MV-4-11 (cell line): ENCODE results near the gene NLRP11.
A peak's percentile ranks its signal among the peaks of the same experiment; 100 is the strongest.

Experiments
- DNase-seq: peaks from one replicate; lab custom pipeline; 2025; lab: John Stamatoyannopoulos, UW

NLRP11 gene

DNA sequence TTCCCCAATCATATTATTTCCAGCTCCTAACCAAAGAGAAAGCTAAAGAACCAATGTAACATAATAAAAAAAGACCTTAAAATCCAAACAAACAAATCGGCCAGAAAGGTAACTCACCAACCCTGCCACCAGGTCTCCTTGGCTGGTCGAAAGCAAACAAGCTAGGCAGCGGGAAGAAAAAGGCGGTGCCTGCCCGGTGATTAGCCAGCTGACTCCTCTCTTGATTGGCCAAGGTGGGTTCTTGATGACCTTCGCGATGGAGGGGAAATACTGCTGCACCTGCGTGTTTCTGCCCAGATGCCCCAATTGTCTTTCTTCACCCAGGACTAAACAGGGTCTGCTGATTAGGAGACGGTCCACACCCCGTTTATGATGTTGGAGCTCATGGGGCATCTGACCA is at the start of gene NLRP11:
TSS of gene NLRP11 (minus strand) at position 154 of the 400 bp plus-strand sequence. CDS start 13,825 bp downstream, outside the sequence.
- no peak for DNase-seq

DNA sequence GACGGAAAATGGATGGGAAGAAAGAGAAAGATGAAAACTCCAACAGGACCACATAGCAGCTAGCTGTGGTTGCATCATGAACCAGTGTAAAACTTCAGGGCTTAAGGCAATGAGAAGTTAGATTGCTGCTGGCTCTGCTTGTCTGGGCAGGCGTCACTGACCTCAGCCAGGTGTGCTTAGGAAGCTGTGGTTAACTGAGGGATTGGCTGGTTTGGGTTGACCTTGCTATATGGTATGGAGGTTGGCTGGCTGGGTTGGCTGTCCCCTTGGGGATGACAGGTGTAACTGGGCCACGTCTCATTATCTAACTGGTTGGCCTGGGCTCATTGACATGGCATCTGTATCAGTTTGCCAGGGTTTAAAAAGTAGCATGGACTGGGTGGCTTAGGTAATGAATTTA is 45.4 kb upstream of the NLRP11 start:
- DNase-seq = no peak

DNA sequence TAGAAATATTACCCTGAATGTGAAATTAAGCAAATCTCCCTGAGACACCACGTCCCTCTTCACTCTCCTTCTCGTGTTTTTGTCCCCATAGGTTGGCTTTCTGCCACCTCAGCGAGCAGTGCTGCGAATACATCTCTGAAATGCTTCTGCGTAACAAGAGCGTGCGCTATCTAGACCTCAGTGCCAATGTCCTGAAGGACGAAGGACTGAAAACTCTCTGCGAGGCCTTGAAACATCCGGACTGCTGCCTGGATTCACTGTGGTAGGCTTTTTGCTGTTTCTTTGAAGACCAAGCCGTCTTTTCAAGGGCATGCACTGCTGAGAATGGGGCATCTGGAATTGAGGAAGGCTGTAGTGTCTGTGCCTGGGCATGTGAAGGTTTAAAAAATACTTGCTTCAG is 38.9 kb upstream of the NLRP11 start:
- no peak for DNase-seq

DNA sequence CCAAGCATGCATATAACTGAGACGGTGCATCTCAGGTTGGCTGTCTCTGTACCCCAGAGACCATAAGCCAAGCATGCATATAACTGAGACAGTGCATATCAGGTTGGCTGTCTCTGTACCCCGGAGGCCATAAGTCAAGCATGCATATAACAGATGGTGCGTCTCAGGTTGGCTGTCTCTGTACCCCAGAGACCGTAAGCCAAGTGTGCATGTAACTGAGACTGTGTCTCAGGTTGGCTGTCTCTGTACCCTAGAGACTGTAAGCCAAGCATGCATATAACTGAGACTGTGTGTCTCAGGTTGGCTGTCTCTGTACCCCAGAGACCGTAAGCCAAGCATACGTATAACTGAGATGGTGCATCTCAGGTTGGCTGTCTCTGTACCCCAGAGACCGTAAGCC is 35.3 kb upstream of the NLRP11 start:
- DNase-seq = no peak

DNA sequence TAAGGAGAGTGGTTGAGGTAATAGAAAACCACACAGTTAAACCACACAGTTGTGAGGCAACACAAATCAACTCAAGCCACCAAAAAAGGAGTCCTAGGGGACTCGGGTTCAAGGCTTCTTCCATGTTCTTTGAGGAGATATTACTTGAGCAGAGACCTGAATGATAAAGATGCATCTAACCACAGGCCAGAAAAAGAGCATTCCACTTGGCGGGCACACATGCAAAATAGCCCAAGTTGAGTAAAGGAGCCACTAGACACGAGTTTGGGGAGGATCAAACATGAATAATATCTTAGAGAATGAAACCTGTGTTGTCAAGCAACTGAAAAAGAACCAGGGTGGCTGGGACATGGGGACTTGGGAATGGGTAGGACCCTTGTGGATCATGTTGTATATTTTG is 34.7 kb upstream of the NLRP11 start:
- no peak for DNase-seq

DNA sequence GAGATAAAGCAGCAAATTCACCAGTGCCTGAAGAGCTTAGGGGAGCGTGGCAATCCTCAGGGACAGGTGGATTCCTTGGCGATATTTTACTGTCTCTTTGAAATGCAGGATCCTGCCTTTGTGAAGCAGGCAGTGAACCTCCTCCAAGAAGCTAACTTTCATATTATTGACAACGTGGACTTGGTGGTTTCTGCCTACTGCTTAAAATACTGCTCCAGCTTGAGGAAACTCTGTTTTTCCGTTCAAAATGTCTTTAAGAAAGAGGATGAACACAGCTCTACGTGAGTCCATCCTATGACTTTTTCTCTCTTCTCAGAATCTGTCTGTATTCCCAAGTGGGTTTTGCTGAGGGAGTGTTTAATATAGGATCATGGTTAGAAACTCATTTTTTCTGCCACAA is 27.2 kb upstream of the NLRP11 start:
- DNase-seq = no peak

DNA sequence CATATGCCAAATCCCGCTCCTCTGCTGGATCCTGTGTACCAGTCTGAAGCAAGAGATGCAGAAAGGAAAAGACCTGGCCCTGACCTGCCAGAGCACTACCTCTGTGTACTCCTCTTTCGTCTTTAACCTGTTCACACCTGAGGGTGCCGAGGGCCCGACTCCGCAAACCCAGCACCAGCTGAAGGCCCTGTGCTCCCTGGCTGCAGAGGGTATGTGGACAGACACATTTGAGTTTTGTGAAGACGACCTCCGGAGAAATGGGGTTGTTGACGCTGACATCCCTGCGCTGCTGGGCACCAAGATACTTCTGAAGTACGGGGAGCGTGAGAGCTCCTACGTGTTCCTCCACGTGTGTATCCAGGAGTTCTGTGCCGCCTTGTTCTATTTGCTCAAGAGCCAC is 26.6 kb upstream of the NLRP11 start:
- DNase-seq = no peak

DNA sequence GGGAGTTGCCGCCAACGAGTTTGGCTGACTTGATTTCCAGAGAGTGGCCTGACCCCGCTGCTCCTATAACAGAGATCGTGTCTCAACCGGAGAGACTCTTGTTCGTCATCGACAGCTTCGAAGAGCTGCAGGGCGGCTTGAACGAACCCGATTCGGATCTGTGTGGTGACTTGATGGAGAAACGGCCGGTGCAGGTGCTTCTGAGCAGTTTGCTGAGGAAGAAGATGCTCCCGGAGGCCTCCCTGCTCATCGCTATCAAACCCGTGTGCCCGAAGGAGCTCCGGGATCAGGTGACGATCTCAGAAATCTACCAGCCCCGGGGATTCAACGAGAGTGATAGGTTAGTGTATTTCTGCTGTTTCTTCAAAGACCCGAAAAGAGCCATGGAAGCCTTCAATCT is 26.2 kb upstream of the NLRP11 start:
- DNase-seq = no peak

DNA sequence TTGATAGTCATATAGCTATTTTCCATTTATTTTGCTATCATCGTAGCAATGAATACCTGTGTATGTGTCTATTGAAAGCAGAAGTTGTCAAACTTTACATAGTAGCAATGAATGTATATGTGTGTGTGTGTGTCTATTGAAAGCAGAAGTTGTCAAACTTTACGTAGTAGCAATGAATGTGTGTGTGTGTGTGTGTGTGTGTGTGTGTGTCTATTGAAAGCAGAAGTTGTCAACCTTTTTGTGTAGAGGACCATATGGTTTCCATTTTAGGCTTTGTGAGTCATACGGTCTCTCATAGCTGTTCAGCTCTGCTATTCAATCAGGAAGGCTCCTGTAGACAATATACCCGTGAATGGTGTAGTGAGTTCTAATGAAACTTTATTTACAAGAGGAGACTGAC is 25.4 kb upstream of the NLRP11 start:
- DNase-seq = peak; percentile 99

DNA sequence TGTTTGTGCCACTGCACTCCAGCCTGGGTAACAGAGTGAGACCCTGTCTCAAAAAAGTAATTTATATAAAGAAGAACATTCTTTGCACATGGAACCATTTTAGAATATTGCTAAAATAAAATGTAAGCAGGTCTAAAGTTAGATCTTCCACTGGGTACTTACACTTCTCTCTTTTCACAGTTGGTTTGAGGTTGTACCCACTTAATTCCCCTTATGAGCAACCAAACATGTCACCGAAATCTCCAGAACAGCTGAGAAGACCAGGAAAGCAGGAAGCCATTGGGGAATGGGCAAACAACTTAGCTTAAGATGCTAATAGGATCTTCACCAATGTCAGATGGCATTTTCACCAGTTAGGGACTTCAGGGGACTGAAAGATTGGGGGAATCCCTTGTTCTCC is 23.4 kb upstream of the NLRP11 start:
- DNase-seq = peak; percentile 83

DNA sequence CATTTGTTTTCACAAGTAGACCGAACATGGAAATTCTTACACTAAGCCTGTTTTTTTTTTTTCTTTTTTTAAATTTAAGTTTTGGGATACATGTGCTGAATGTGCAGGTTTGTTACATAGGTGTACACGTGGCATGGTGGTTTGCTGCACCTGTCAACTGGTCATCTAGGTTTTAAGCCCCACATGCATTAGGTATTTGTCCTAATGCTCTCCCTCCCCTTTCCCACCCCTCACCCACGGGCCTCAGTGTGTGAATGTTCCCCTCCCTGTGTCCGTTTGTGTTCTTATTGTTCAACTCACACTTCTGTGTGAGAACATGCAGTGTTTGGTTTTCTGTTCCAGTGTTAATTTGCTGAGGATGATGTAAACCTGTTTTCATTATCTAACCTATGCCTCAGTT is 7.1 kb upstream of the NLRP11 start:
- no peak for DNase-seq

DNA sequence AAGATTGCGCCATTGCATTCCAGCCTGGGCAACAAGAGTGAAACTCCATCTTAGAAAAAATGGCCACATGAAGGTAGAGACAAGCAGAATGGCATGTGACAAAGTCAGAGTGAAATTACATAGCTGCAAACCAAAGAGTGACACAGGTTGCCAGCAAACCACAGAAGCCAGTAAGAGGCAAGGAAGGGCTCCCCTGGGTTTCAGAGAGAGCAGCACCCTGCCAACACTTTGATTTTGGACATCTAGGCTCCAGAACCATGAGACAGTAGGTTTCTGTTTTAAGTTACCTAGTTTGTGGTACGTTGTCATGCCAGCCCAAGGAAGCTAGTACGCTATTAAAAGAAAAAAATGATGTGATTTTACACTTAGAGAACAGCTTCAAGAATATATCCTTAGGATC is 6.5 kb upstream of the NLRP11 start:
- DNase-seq = no peak

DNA sequence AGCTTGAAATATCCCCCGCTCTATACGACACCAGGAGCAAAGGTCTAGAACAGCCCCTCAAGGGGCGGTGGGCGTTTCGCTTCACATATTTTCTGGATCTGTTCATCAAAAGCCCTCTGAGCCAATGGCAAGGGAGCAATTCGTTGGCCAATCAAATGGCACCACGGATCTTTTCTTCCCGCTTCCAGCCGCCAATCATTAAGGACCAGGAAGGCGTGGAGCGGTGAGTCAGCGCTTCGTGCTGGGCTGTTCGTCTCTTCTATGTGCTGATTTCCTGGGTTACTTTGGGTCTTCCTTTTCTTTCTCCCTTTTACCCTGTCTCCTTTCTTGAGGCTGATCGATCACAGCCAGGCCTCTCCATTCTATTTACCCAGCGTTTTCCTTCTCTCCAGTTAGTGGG is 4.5 kb upstream of the NLRP11 start, which contains the start of gene NLRP4:
TSS of gene NLRP4 (plus strand) at position 201 of the 400 bp plus-strand sequence. CDS start 15,541 bp downstream, outside the sequence.
- no peak for DNase-seq

DNA sequence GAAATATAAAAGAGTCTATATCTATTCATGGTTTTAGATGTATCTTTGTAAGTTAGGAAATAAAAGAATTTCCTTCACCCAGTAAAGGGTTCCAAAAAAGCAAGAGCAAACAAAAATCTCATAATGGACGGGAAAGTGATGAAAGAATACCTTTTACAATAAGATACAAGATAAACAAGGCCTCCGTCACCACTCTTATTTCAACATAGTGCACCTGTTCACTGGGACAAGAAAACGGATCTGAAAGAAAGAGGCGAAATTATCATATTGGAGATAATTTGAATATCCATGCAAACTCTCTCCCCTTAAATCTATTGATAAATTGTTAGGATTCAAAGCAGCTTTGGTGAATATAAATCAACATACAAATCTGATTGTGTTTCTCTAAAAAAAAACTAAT is 877 bp upstream of the NLRP11 start:
- no peak for DNase-seq

DNA sequence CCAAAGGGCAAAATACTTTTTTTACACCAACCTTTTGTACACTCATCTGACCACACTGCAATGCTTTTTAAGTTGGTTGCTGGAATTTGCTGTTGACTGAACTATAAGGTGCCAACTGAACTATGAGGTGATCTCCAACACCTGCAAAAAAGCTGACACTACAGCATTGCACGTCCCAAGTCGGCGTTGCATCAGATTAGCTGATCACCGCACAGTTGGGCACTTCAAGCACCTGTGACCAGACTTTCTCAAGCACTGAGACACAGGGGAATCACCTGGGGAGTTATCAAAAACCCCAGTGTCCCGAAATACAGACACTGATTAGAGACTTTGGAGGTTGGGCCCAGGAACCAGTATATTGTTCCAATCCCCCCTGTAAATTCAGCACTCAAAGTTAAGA is 1.1 kb downstream of the NLRP11 start:
- no peak for DNase-seq

DNA sequence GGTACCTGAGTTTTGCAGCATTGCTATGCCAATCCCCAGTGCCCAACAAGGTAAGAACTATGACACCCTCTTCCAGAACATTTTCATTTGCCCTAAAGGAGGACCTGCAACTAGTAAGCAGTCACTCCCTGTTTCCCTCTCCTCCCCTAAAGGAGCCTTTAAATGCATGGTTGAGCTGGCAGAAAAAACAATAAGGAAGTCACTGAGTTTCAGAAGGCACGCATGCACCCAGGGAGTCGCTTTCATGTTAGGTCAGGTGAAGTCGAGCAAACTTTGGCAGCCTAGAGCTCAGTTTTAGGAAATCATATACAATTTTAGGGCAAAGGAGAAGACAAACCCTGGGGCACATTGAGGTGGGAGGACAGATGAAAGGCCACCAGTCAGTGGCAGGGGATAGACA is 11.8 kb downstream of the NLRP11 start:
- peak; percentile 46 for DNase-seq

DNA sequence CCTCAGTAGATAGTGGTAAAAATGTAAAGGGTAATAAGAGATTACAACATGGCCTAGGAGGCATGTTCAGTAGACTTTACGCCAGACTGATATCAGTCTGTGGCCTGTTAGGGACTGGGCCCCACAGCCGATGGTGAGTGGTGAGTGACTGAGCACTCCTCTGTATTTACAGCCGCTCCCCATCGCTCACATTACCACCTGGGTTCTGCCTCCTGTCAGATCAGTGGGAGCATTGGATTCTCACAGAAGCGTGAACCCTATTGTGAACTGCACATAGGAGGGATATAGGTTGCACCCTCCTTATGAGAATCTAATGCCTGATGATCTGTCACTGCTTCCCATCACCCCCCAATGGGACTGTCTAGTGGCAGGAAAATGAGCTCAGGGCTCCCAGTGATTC is 17.9 kb downstream of the NLRP11 start:
- DNase-seq = no peak

DNA sequence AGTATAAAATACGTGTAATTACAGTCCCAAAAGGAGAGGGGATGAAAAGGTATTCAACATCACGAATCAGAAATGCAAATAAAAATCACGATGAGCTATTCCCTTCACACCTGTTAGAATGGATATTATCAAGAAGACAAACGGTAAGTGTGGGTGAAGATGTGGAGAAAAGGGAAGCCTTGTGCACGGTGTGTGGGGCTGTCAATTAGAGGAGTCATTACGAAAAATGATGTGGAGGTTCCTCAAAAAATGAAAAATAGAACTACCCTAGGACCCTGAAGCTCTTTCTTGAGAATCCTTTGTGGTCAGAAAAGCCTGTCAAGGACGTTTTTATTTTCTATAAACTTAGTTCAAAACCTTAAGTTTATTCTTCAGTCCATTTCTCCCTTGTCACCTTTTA is 19.4 kb downstream of the NLRP11 start:
- DNase-seq = no peak

DNA sequence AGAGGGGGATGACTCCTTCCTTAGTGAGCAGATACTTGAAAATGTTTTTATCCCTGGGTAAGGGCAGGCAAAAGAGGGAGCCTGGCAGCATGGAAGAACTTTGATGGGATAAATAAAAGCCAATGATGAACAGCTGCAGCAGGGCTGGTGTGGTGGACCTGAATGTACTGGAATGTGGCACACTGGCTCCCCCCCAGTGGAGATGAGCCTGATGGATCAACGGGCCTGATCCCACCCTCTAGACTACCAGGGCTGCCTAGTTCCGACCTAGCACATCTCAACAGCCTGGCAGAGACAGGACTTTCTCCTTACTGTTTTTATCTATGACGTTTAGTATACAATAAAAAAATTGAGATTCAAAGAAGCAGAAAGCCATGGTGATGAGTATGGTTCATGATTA is 20.5 kb downstream of the NLRP11 start:
- DNase-seq = no peak

DNA sequence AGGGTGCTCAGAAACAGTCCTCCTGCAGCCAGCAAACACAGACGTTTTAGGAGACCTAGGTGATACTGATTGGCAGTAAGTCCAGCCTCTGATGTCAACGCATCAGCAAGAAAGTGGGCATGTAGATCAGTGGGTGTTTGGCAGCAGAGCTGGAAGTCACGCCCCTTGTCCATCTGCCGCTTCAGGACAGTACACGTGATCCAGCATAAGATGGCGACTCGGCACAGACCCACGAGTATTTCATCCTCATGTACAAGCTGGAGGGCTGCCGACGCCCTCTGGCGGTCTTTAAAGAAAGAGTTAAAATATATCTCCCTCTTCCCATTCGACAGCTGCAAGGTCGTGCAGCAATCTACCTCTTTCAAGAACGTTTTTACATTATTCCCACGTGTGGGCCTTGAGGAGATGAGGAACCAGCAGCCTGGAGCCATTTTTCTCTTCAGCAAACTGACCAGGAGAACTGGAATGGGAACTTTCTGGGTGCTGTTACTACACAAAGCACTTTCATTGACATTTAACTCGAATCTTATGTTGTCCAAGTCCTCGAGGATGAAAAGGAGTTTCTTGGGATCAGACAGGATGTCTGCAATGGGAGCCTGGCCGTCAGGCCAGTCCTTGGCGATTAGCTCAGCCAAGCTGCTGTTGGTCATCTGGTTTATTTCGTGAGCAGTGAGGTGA is 22.3 kb downstream of the NLRP11 start:
- peak; percentile 93 for DNase-seq

DNA sequence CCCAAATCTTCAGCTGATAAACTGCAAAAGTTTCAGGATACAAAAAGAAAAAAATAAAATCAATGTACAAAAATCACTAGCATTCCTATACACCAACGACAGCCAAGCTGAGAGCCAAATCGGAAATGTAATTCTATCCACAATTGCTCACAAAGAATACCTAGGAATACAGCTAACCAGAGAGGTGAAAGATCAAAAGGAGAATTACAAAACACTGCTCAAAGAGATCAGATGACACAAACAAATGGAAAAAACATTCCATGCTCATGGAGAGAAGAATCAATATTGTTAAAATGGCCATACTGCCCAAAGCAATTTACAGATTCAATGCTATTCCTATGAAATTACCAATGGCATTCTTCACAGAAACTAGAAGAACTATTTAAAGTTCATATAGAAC is 29.5 kb downstream of the NLRP11 start:
- DNase-seq = no peak

DNA sequence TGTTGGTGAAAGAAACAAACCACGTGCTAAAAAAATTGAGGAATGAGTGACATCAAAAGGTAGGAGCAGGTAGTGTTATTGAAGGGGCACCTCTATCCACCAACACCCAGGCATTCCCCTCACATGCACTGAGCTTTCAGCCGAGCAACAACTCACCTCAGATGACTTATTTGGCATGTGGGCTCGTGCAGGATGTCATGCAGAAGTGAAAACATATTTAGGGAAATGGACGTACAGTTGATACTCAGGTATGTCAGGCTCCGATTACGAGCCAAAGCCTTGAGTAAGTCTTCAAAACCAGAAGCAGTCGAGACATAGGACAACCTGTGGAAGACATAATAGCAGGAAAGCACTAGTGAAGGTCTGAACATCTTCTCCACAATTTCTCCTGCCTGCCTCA is 30.4 kb downstream of the NLRP11 start:
- DNase-seq = no peak

DNA sequence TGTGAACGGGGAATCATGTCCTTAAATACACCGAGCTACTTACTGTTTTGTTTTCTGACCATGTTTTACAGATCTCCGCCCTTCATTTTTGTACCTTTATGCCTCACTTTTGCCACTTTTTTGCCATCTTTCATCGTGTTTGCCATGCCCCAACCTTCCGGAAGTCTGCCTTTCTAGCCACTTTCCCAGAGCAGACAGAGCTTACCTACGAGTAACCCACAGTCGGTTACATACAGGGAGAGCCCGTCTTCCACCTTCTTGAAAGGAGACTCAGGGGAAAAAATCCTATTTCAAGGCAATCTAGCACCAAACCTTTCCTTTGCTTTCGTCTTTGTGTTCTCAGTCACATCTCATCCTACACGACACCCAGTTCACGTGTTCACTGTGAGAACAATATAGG is 36.8 kb downstream of the NLRP11 start:
- DNase-seq = no peak

DNA sequence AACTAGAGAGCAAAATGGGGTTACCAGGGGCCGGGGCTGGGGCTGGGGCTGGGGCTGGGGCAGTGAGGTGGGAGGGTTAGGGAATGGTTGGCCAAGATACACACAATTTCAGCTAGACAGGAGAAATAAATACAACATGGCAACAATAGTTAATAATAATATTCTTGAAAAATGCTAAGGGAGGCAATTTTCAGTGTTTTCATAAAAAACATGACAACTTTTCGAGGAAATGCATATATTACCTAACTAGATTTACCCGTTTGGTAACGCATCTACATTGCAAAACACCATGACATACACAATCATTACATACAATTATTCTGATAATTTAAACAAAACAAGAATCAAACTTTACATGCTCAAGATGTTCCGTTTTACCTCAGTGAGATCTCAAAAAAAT is 50.7 kb downstream of the NLRP11 start:
- DNase-seq = no peak

DNA sequence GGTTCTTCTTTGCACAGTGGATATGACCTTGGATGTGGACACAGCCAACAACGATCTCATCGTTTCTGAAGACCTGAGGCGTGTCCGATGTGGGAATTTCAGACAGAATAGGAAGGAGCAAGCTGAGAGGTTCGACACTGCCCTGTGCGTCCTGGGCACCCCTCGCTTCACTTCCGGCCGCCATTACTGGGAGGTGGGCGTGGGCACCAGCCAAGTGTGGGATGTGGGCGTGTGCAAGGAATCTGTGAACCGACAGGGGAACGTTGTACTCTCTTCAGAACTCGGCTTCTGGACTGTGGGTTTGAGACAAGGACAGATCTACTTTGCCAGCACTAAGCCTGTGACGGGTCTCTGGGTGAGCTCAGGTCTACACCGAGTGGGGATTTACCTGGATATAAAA is 53.5 kb downstream of the NLRP11 start:
- DNase-seq = no peak
